Suppressor macrophage treated with lipopolysaccharide for 4 hours (primary cell): ENCODE measurements around the gene KBTBD4.
"Not testable (repeated sequence)": the region's sequence is repeated elsewhere in the genome, so short reads cannot be mapped to it uniquely, and the experiment has no call there.

Source experiments
- DNase-seq: peaks from one replicate; pipeline ENCODE4 v3.0.0-alpha.2; 2020

KBTBD4 gene

DNA sequence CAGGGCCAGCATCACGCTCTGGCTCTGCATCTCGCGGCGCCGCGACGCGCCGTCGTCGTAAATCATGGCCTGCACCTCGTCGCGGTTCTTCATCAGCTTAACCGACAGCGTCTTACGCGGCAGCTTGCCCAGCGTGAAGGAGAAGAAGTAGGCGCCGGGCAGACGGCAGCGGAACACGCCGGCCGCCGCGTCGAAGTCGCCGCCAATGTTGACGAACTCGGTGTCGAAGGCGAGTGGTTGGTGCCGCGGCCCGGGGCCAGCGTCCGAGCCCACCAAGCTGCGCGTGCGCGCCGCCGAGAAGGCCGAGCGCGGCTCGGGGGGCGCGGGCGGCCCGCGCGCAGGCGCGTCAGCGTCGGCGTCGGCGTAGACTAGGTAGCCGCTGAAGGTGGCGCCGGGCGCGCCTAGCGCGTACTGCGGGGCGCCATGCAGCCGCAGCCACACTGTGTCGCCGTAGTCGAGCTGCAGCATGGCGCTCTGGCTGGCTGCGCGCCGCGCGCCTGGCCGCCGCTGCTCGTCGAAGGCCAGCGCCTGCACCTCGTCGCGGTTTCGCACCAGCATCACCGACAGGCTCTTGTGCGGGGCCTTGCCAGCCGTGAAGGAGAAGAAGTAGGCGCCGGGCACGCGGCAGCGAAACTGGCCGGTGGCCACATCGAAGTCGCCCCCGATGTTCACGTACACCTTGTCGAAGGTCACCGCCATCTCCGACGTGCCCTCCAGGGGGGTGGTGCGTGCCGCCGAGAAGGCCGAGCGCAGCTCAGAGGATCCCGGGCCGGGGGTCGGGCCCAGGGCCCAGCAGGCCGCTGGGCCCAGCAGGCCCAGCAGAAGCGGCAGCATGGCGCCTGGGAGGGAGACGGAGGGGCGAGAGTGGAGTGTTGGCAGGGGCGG is 11.4 kb upstream of the KBTBD4 start:
- no peak for DNase-seq

DNA sequence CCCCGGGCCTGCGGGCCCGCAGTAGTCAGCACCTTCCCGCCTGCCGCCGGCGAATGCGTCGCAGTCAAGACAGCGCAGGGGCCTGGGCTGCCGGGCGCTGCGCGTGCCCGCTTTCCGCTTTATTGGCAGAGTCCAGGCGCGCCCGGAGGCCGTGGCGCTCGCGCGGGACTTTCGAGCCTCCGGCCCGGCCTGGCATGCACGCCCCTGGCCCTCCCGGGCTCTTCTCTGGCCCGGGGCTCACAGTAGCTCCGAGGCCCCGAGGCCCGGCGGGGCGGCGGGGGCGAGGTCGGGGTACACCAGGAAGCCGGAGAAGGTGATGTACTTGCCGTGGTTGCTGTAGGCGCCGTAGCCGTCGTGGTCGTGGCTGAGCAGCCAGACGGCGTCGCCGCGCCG is 10.8 kb upstream of the KBTBD4 start:
- DNase-seq: no peak

DNA sequence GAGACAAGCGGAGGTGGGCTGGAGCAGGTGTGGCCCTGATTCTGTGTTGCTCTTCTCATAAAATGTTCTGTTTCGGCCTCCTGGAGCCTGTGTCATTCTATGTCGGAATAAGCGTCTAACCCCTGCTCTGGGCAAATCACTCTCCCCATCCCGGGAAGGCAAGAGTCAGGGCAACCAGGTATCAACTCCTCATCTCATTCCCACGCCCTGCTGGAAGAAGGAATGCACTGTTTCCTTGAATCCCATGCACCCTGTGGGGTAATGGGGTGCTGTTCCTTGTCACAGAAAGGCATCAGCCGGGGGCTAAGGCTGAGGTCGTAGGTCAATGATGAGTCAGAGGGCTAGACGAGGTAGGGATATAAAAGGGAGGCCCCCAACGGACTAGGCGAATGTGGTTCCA is 10.3 kb upstream of the KBTBD4 start:
- DNase-seq: no peak

DNA sequence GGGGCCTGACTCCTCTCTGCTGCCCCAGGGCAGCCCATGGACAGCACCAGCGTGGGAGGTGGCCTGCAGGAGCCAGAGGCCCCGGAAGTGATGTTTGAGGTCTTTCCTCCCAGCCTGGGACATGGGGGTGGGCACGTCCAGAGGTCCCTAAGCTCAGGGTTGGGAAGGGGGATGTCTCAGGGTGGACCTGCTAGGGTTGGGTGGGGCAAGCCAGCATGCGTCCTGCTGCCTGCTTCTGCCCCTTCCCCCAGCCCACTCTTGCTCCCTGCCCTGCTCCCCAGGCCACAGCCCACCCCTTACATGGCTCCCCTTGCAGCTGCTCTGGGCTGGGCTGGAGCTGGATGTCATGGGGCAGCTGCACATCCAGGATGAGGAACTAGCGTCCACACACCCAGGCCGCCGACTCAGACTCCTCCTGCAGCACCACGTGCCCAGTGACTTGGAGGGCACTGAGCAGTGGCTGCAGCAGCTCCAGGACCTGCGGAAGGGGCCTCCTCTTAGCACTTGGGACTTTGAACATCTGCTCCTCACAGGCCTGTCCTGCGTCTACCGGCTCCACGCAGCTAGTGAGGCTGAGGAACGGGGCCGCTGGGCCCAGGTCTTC is 9.1 kb upstream of the KBTBD4 start:
- peak; percentile 86 for DNase-seq

DNA sequence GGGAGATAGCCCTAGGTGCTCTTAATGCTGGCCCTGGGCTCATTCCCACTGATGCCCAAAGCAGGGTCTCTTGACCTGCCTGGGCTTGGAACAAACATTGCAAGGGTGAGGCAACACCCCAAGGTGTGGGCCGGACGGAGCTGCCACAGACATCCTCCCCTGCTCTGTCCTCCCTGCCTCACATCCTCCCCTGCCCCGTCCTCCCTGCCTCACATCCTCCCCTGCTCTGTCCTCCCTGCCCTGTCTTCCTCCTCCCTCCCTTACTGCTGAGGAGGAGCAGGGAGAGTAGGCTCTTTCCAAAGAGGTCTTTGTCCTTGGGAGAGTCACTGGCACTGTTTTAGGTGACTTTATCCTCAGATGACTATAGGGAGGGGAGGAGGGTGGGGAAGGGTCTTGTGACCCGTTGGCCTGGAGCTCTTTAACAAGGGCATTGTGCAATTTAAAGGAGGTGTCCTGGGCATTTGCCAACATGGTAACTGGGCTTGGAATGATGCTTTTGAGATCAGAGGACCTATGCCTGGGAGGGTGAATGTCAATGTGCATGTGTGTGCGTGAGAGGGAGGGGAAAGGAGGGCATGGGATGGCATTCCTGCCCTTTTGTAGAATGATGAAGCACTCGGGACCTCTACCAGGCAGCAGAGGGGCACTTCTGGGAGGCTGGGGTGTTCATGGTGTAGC is 8.4 kb upstream of the KBTBD4 start:
- DNase-seq: peak; percentile 28

DNA sequence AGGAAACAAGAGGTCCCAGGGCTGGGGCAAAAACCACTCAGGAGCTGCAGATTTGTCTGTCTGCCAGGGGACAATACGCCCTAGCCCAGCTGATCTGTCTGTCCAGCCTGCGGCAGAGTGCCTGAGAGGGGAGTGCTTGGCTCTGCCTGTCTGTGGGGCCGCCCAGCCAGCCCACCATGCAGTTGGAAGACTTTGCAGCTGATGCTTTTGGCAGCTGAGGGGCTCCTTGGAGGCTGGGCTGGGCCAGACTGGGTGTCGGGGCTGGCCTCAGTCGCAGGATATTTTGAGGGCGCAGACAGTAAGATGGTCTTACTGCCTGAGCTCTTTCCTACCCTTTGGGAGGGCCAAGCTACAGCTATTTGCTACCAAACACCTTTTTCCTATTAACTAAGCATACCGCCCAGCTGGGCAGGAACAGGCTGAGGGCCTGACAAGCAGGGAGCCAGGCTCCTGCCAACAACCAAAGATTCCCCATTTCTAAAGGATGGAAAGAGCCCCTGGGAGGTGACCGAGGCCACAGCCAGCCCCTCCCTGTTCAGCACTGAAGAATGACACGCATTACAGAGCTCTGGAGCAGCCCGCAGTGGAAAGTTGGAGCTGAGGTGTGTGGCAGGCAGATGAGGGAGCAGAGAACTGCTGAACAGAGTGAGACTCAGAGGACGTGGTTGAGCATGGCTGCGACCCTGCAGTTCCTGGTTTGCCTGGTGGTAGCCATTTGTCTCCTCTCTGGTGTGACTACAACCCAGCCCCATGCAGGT is 7.5 kb upstream of the KBTBD4 start, which contains the start of gene FAM180B:
Gene FAM180B (plus strand): TSS at position 581 of the 758 bp plus-strand sequence. CDS start 91 bp downstream, at position 672.
- no peak for DNase-seq

DNA sequence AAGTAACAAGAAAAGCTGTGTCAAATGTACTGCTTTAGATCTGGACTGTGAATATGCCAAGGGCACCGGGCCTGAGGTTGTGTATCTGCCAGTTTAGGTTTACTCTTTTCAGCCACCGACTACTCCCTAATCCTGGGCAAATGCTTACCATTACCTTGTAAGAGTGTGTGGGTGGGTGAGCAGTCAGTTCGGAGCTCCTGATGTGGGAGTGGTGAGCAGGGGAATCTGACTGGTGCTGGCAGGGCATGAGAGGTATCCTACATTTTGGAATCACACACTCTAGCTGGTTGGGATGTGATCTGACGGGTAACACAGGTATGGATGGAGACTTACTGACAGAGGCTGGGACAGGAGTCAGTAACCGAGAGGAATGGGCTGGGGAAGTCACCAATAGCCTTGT is 5.1 kb upstream of the KBTBD4 start:
- DNase-seq: no peak

DNA sequence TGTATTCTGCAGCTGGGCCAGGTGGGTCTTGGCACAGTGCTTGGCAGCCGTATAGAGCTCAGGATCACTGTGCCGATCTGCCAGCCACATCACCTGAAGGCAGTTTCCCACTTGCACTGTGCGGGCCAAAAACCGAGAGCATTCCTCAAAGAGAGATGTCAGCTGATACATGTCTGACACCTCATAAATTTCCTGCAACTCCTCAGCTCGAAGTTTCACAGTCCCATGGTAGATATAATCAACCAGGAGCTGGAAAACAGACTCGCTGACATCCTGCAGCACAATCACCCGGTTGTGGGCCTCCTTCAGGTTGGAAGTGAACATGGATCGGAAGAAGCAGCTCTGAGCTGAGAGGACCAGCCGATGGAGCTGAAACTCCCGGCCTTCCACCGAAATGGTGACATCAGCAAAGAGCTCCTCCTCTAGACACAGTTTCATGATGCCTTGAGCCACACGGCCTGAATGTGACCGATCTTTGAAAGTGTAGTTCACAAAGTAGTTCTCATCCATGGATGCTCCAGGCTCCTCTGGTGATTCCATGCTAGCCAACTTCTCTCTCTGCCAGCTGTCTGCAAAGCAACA is 1.2 kb downstream of the KBTBD4 start:
- no peak for DNase-seq

DNA sequence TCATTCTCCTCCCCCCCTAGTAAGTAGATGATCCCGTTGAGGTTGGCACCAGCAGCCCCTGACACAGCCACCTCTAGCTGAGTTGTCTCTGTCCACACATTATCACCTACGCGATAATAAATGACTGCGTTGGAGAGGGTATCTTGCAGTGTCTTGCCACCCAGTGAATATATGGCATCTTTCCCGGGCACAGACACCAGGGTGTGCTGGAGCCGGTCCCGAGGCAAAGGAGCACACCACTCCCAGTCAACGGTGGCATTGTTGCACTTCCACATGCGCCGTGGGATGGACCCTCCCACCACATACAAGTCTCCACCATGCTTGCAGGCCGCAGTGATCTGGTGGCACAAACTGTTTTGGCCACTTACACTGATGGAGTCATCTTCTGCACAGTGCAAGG is 5.4 kb downstream of the KBTBD4 start:
- no peak for DNase-seq

DNA sequence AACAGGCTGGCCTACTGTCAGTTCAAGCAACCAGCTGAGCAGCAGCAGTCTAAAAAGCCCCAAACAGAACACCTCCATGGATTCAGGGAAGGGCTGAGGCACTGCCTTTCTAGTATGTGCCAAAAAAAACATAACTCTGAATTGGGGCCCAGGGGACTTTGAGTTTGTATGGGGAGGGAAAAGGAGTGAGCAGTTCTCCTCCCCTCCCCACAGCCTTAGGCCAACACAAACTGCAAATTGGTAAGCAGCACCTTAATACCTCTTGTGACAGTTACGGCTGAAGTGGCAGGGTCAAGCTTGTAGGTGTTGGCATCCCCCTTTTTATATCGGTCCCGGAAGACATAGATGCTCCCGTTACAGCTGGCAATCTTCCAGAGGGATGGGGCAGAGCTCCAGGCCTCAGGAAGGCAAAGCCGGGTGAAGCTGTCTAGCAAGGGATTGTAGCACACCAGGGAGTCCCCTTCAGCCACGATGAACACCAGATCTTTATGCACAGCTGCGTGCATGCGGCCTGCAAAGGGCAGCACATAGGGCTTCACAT is 6.0 kb downstream of the KBTBD4 start:
- no peak for DNase-seq

DNA sequence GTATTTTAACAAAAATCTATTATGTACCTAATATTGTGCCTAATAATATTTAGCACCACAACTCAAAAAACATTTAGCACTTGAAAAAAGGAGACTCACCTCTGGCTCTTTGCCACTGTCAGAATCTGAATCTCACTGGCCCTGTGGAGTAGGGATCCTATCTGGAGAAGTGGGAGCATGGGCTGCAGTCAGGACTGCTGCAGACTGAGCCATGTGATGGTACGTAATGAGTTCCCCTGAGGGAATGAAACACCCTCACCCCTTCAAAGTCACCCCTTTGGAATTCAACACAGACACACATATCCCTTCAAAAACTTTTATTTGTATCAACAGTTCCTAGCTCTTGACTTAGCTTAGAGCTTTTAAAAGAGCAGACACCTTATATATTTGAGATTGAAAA is 6.9 kb downstream of the KBTBD4 start:
- DNase-seq: no peak

DNA sequence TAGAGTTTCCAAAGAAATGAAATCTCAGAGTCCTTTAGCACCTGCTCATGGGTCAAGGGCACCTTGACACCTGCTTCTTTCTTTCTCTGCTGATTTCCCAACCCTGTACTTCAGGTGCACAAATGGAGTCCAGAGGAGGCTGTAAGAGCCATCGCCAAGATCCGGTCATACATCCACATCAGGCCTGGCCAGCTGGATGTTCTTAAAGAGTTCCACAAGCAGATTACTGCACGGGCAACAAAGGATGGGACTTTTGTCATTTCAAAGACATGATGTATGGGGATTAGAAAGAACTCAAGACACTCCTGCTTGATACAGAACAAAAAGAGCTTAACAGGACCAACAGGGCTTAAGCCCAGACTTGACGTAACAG is 7.4 kb downstream of the KBTBD4 start:
- no peak for DNase-seq

DNA sequence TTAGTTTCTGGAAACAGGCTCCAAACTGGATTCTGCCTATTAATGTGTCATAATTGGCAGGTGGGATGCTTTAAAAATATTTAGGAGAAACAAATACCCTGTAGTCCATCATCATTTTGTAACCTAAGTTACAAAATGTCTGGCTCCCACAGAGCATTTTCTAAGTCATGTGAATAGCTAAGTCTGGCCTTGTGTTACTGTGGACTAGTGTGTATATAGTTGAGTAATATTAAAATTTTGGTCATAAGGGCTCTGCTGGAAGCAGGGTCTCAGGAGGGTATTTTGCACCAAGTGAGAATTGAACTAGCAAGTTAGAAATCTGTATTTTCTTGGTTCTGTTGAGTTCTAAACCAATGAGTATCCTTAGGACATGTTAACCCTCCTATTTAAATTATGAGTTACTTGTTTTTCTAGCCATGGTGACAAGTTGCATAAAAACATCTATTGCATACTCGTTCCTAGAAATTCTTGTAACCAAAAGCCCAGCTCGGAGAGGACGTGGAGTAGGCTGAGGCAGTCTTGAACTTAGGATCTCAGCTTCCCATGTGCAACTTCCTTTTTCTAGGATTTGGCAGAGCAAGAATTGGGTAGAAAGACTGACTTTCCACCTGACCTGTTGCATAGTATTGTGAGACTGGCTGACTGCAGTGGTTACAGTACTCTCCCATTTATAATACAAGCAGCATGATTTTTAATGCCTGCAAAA is 8.0 kb downstream of the KBTBD4 start:
- no peak for DNase-seq

DNA sequence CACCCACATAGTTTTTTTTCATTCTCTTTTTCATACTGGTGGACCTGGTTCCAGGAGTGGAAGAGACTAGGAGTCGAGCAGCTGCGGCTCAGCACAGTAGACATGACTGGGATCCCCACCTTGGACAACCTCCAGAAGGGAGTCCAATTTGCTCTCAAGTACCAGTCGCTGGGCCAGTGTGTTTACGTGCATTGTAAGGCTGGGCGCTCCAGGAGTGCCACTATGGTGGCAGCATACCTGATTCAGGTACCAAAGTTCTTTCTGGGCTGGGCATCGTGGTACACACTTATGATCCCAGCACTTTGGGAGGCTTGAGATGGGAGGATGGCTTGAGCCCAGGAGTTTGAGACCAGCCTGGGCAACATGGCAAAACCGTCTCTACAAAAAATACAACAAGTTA is 9.1 kb downstream of the KBTBD4 start:
- no peak for DNase-seq

DNA sequence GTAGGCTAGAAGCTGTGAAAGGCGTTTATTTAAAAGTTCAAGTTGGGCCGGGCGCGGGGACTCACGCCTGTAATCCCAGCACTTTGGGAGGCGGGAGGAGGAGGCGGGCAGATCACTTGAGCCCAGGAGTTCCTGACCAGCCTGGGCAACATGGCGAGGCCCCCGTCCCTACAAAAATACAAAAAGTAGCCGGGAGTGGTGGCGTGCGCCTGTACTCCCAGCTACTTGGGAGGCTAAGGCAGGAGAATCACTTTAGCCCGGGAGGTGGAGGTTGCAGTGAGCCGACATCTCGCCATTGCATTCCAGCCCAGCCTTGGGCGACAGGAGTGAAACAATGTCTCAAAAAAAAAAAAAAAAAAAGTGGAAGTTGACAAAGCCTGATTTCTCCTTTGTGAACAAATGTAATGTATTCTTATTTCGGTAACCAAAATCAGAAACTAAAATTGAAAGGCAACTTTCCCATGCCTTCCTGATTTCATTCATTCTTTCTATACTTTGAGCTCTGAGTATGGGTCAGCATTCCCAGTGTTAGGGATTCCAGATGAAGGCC is 12.5 kb downstream of the KBTBD4 start:
- peak; percentile 60 for DNase-seq

DNA sequence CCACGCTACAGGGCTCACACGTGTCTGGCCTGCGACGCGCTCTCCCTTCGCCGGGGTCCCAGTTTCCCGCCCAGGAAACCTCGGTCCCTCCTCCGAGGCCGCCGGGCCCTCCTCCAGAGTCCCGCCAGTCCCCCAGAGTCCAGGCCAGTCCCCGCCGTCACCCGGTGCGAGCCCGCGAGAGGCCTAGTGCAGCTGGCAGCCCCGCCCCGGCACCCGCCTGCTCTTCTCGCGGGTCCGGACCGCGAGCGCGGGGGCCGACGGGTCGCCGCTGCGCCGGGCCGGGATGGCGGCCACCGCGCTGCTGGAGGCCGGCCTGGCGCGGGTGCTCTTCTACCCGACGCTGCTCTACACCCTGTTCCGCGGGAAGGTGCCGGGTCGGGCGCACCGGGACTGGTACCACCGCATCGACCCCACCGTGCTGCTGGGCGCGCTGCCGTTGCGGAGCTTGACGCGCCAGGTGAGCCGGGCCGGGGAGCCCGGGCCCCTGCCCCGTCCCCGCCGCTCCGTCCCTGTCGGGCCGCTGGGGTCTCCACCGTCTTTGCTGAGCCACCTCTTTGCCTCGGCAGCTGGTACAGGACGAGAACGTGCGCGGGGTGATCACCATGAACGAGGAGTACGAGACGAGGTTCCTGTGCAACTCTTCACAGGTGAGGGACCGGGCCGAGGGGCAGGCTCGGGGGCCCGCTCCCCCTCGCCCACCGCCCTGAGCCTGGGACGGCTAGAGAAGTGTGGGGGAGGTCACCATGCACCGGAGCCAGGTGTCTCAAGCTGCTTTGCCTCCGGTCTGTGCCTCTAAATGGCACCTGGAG is 13.2 kb downstream of the KBTBD4 start, which contains the start of gene PTPMT1:
Gene PTPMT1 (plus strand): TSS at position 260 of the 809 bp plus-strand sequence. CDS start 24 bp downstream, at position 284.
- DNase-seq: peak; percentile 79

DNA sequence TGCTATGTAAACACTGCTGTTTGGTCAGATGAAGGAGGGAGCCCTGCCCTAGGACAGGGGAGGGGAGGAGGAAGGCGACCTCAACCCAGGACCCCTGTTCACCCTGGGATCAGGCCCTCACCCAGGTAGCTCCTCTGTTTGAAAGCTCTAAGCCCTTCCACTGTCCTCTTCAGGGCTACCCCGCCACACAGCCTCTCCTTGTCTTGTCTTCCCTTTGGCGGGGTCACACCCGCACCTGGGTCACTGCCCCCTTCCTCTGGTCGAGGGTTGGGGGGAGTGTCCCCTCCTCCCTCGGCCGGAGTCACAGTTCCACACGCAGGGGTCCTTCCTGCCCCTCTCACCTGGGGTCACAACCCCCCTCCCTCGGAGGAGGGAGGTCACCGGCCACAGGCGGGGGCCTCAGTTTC is 13.8 kb downstream of the KBTBD4 start:
- no peak for DNase-seq

DNA sequence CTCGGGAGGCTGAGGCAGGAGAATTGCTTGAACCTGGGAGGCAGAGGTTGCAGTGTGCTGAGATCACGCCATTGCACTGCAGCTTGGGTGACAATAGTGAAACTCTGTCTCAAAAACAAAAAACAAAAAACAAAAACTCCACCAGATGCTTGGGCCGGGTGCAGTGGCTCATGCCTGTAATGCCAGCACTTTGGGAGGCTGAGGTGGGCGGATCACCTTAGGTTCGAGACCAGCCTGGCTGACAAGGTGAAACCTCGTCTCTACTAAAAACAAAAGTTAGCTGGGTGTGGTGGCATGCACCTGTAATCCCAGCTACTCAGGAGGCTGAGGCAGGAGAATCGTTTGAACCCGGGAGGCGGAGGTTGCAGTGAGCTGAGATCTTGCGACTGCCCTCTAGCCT is 14.4 kb downstream of the KBTBD4 start:
- not testable (repeated sequence) for DNase-seq

DNA sequence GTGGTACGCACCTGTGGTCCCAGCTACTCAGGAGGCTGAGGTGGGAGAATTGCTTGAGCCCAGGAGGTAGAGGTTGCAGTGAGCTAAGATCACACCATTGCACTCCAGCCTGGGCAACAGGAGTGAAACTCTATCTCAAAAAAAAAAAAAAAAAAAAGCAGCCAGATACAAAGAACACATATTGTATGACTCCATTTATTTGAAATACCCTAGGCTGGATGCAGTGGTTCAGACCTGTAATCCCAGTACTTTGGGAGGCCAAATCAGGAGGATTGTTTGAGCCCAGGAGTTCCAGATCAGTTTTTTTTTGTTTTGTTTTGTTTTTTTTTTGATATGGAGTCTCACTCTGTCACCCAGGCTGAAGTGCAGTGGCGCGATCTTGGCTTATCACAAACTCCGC is 16.4 kb downstream of the KBTBD4 start:
- DNase-seq: not testable (repeated sequence)

DNA sequence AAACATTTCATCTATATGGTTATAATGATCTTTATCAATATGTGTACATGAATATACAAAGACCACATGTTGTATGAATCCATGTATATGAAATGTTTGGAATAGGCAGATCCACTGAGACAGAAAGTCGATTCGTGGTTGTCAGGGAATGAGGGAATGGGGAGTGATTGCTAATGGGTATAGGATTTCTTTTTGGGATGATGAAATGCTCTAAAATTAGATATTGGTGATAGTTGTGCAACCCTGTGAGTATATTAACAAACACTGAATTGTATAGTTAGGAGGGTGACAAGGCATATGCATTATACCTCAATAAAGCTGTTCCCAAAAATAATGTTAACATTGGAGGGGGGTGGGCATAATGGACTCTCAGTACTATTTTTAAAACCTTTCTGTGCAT is 18.3 kb downstream of the KBTBD4 start:
- no peak for DNase-seq
